GM21723 (cell line): ENCODE measurements around the gene METTL5.
"Not testable (repeated sequence)": the region's sequence is repeated elsewhere in the genome, so short reads cannot be mapped to it uniquely, and the experiment has no call there.

ENCODE experiments used
- ATAC-seq: cut with Tn5 transposase; IDR thresholded peaks from one replicate; pipeline ENCODE4 v1.9.1; 2021; ENCODE audit warnings: mild to moderate bottlenecking, moderate library complexity; ENCODE audit not compliant: unreplicated experiment

METTL5 gene

GRCh38 chr2:169834401-169834800 is 9.7 kb upstream of the METTL5 start:
- ATAC-seq = no peak

GRCh38 chr2:169828141-169828811 is 3.6 kb upstream of the METTL5 start:
- peak; percentile 42 for ATAC-seq

- ATAC-seq = peak; percentile 83
Observed at GRCh38 chr2:169827272-169828140, 2.8 kb upstream of the METTL5 start, which contains the start of gene UBR3. TSS of gene UBR3 (plus strand) at chr2:169827454. CDS start at chr2:169827508, 54 bp downstream.

GRCh38 chr2:169823996-169824372 is 721 bp downstream of the METTL5 start:
- ATAC-seq = no peak

GRCh38 chr2:169822785-169823392 is 1.8 kb downstream of the METTL5 start:
- no peak for ATAC-seq

GRCh38 chr2:169822036-169822435 is 2.7 kb downstream of the METTL5 start:
- no peak for ATAC-seq

- not testable (repeated sequence) for ATAC-seq
Observed at GRCh38 chr2:169820101-169820500, 4.6 kb downstream of the METTL5 start.

- no peak for ATAC-seq
Observed at GRCh38 chr2:169819106-169819505, 5.6 kb downstream of the METTL5 start.

- no peak for ATAC-seq
Observed at GRCh38 chr2:169818241-169818640, 6.5 kb downstream of the METTL5 start.

- ATAC-seq = not testable (repeated sequence)
Observed at GRCh38 chr2:169817369-169817768, 7.3 kb downstream of the METTL5 start.

GRCh38 chr2:169816961-169817360 is 7.7 kb downstream of the METTL5 start:
- ATAC-seq = not testable (repeated sequence)

GRCh38 chr2:169815849-169816248 is 8.9 kb downstream of the METTL5 start:
- no peak for ATAC-seq

GRCh38 chr2:169808221-169808620 is 16.5 kb downstream of the METTL5 start:
- no peak for ATAC-seq

GRCh38 chr2:169806586-169806985 is 18.1 kb downstream of the METTL5 start:
- no peak for ATAC-seq

GRCh38 chr2:169803480-169803879 is 21.2 kb downstream of the METTL5 start:
- no peak for ATAC-seq

- ATAC-seq = peak; percentile 96
Observed at GRCh38 chr2:169798718-169799592, 25.8 kb downstream of the METTL5 start, which contains the start of gene SSB. TSS of gene SSB (plus strand) at chr2:169798871. CDS start at chr2:169800961, 2,090 bp downstream.

GRCh38 chr2:169798397-169798717 is 26.3 kb downstream of the METTL5 start:
- ATAC-seq = no peak

- no peak for ATAC-seq
Observed at GRCh38 chr2:169797601-169798000, 27.1 kb downstream of the METTL5 start.

GRCh38 chr2:169796441-169796840 is 28.3 kb downstream of the METTL5 start:
- ATAC-seq = no peak

- ATAC-seq = no peak
Observed at GRCh38 chr2:169795181-169795580, 29.5 kb downstream of the METTL5 start.

- no peak for ATAC-seq
Observed at GRCh38 chr2:169790581-169790980, 34.1 kb downstream of the METTL5 start.
